ENCODE measurements around the gene WWOX.

WWOX gene

DNA sequence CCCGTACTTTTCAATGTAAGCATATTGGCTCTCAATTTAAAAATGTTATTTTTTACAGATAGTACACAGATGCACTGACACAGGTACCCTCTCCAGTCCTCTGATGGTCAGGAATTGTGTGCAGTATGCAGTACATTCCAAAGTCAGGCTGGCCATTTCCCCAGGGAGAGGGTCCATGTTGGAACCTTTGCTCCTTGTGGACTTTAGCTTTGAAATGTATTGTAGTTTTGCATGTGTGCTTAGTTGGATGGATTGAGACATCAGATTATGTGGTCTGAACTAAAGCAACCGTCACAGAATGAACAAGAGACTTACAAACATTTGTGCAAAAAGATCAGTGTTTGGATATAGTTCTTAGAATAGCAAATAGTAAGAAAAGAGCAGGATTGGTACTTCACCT is 381.1 kb downstream of the WWOX start:
- no peaks in the 10 kb centered on the region for H3K36me3 ChIP-seq (ENCODE audit: control insufficient read depth in 2 of 2, insufficient read depth in 2 of 2, low read length in 2 of 2)
- H3K27ac ChIP-seq (ENCODE audit: low read length), result no peak overlapping the region
- H3K4me3 ChIP-seq (ENCODE audit: low read length in 2 of 2), result no peak overlapping the region
- H3K4me1 ChIP-seq (ENCODE audit: control insufficient read depth, insufficient read depth, low read length), result no peaks in the 10 kb centered on the region
- H3K27me3 ChIP-seq (ENCODE audit: control insufficient read depth in 1 of 2, insufficient read depth in 2 of 2, low read length in 2 of 2), result no peaks in the 10 kb centered on the region
- H3K9me3 ChIP-seq (ENCODE audit: control insufficient read depth in 2 of 2, low read length in 2 of 2), result no peaks in the 10 kb centered on the region
- no peak overlapping the region for H3K9ac ChIP-seq (ENCODE audit: low read length in 2 of 2)

DNA sequence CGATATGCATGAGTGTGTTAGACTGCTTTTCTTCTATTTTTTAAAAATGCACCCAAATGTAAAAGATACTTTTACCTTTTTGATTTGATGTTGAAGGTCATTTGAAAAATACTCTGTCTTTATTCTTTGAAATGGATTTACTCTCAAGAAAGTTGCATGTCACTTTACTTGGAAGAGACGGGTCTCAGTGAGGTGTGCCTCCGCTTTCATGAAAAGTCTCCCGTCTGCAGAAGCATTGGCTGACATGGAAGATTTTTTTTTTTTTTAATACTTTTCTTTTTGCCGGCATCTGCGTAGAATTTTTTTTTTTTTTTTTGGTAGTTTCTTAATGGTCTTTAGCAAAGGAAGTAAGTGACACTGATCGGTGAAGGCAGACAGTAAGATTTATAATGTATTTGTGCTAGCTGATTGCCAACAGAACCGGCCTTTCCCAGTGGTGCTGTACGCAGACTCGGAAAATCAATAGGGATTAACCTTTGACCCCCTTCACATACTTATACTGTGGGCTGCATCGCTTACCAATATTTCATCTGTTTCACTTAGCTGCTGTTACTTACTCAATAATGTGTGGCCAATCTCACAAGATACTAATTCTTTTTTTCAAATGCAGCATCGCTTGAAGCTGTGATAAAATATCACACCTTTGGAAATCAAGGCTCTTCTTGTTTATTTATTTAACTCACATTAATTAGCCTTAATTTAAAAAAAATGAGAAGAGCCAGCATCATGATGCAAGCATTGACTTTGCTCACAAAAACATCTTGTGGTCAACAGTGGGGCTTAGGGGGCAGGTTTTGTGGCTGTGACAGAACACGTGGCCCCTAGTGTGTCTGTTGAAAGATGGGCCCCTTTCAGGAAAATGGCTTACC is 383.9 kb downstream of the WWOX start:
- Histone ChIP-seq H3K36me3 (ENCODE audit: control insufficient read depth in 2 of 2, insufficient read depth in 2 of 2, low read length in 2 of 2) (no peaks in the 10 kb centered on the region), H3K27ac (ENCODE audit: low read length) (no peak overlapping the region), H3K9ac (ENCODE audit: low read length in 2 of 2) (no peak overlapping the region), H3K4me3 (ENCODE audit: low read length in 2 of 2) (no peak overlapping the region), H3K27me3 (ENCODE audit: control insufficient read depth in 1 of 2, insufficient read depth in 2 of 2, low read length in 2 of 2) (no peaks in the 10 kb centered on the region), H3K4me1 (ENCODE audit: control insufficient read depth, insufficient read depth, low read length) (no peaks in the 10 kb centered on the region), H3K9me3 (ENCODE audit: control insufficient read depth in 2 of 2, low read length in 2 of 2) (no peaks in the 10 kb centered on the region)

DNA sequence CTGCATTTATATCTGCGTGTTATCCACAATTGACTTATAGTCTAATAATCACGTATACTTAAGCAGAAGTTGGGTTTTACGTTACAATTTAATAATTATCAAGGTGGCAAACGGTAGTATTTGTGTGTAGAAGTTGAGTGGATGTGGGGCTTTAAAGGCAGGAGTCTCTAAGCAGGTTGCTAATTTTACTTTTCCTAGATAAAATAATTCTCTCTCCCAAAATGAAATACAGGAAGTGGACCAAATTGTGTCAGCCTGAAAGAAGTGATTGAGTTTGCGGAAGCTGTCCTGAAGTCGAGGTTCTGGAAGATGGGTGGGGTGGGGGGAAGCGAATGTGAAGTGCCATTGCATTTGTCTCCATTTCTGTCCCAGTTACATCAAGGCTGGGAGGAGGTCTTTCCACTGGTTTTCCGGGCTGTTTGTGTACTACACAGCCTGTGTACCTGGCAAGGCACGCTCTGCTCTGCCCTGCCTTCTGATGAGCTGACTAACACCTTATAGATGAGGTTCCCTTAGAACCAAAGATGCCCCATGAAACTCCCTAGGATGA is 385.1 kb downstream of the WWOX start:
- H3K9ac ChIP-seq (ENCODE audit: low read length in 2 of 2), result no peak overlapping the region
- no peaks in the 10 kb centered on the region for H3K9me3 ChIP-seq (ENCODE audit: control insufficient read depth in 2 of 2, low read length in 2 of 2)
- no peaks in the 10 kb centered on the region for H3K36me3 ChIP-seq (ENCODE audit: control insufficient read depth in 2 of 2, insufficient read depth in 2 of 2, low read length in 2 of 2)
- H3K4me3 ChIP-seq (ENCODE audit: low read length in 2 of 2), result no peak overlapping the region
- no peaks in the 10 kb centered on the region for H3K4me1 ChIP-seq (ENCODE audit: control insufficient read depth, insufficient read depth, low read length)
- H3K27ac ChIP-seq (ENCODE audit: low read length), result no peak overlapping the region
- no peaks in the 10 kb centered on the region for H3K27me3 ChIP-seq (ENCODE audit: control insufficient read depth in 1 of 2, insufficient read depth in 2 of 2, low read length in 2 of 2)

DNA sequence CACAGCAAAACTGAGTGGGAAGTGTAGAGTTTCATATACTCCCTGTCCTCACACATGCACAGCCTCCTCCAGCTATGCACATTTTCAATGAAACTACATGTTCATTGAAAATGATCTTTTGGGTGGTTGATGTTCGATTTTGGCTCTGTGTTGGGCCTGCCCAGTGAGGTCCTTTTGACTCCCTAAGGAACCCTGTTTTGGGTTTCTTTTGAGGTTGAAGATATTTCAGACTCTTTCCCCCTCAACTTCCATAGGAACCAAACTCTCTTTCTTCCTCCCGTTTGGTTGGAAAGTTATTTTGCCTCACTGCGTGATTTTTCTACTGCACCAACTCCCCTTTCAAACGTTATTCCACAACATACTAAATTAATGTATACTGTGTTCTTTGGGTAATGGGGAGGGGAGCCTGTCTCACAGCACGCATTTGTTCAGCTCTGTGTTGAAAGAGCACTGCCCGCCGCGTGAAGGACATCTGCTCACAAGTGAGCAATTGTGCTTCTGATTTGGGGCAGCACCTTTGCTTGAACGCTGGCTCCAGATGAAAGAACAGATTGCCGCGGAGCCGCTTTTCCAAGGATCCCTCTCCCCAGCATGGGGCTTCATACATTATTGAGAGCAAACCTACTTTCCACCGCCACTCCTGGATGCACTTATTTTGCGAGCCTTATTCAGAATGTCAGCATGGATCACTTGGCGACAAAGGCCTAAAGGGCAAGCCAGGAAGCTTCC is 385.9 kb downstream of the WWOX start:
- Histone ChIP-seq H3K9ac (ENCODE audit: low read length in 2 of 2) (no peak overlapping the region), H3K4me1 (ENCODE audit: control insufficient read depth, insufficient read depth, low read length) (no peaks in the 10 kb centered on the region), H3K27me3 (ENCODE audit: control insufficient read depth in 1 of 2, insufficient read depth in 2 of 2, low read length in 2 of 2) (no peaks in the 10 kb centered on the region)

DNA sequence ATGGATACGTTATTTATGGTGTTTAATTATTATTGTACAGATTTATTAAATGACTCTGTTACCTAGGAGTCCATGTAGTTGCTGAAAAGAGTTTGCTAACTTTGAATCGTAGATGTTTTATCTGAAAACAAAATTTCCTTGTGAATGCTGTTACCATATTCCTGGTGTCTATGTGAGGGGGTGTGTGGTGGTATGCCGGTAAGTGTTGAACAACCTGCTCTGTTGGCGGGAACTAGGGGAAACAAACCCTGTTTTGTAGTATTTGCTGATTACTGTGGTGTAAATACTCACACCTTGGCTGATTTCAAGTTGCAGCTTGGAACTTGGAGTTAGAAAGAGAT is 386.4 kb downstream of the WWOX start:
- Histone ChIP-seq H3K27ac (ENCODE audit: low read length) (no peak overlapping the region), H3K4me1 (ENCODE audit: control insufficient read depth, insufficient read depth, low read length) (peaks cover 2% of the 10 kb centered on the region), H3K9me3 (ENCODE audit: control insufficient read depth in 2 of 2, low read length in 2 of 2) (no peaks in the 10 kb centered on the region), H3K36me3 (ENCODE audit: control insufficient read depth in 2 of 2, insufficient read depth in 2 of 2, low read length in 2 of 2) (no peaks in the 10 kb centered on the region), H3K4me3 (ENCODE audit: low read length in 2 of 2) (no peak overlapping the region), H3K27me3 (ENCODE audit: control insufficient read depth in 1 of 2, insufficient read depth in 2 of 2, low read length in 2 of 2) (no peaks in the 10 kb centered on the region), H3K9ac (ENCODE audit: low read length in 2 of 2) (no peak overlapping the region)

More for the DNA sequence above, 385.9 kb downstream of the WWOX start:
- Histone ChIP-seq H3K4me3 (ENCODE audit: low read length in 2 of 2) (no peak overlapping the region), H3K36me3 (ENCODE audit: control insufficient read depth in 2 of 2, insufficient read depth in 2 of 2, low read length in 2 of 2) (no peaks in the 10 kb centered on the region), H3K9me3 (ENCODE audit: control insufficient read depth in 2 of 2, low read length in 2 of 2) (no peaks in the 10 kb centered on the region), H3K27ac (ENCODE audit: low read length) (no peak overlapping the region)

DNA sequence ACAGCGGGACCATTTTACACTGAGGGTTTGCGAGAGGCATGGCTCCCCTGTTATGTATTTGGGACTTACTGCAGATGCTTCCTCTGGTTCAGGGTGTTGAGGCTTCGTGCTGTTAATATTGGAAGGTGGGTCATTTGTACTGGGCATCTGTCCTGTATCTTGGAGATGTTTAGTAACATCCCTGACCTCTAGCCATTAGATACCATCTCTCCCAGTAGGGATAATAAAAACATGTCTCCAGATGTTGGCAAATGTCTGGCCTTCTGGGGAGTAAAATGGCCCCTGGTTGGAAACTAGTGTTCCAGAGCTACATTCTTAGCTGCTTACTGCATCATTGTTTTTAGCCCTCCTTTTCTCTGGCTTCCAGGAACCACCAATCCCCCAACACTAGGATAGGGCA is 388.0 kb downstream of the WWOX start:
- Histone ChIP-seq H3K4me3 (ENCODE audit: low read length in 2 of 2) (no peak overlapping the region), H3K27me3 (ENCODE audit: control insufficient read depth in 1 of 2, insufficient read depth in 2 of 2, low read length in 2 of 2) (no peaks in the 10 kb centered on the region), H3K36me3 (ENCODE audit: control insufficient read depth in 2 of 2, insufficient read depth in 2 of 2, low read length in 2 of 2) (no peaks in the 10 kb centered on the region)

DNA sequence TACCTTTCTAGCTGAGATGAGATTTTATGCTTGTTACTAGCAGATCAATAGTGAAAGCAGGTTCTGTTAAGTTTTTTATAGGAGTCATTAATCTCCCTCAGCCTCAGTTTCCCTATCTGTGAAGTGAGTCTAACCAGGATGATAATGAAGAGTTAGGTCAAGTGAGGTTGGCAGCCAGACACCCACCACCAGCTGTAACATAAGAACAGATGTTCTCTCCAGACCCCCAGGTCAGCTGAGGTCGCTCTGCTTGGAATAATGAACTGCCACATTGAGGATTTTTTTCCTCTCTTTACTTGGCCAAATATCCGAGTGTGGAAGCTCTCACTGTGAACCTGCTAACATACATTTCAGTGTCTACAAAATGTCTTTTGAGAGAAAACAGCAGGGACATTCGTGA is 389.6 kb downstream of the WWOX start:
- Histone ChIP-seq H3K27ac (ENCODE audit: low read length) (no peak overlapping the region), H3K36me3 (ENCODE audit: control insufficient read depth in 2 of 2, insufficient read depth in 2 of 2, low read length in 2 of 2) (no peaks in the 10 kb centered on the region)

More for the DNA sequence above, 388.0 kb downstream of the WWOX start:
- peaks cover 2% of the 10 kb centered on the region for H3K4me1 ChIP-seq (ENCODE audit: control insufficient read depth, insufficient read depth, low read length)
- H3K9me3 ChIP-seq (ENCODE audit: control insufficient read depth in 2 of 2, low read length in 2 of 2), result no peaks in the 10 kb centered on the region
- H3K27ac ChIP-seq (ENCODE audit: low read length), result no peak overlapping the region
- no peak overlapping the region for H3K9ac ChIP-seq (ENCODE audit: low read length in 2 of 2)

DNA sequence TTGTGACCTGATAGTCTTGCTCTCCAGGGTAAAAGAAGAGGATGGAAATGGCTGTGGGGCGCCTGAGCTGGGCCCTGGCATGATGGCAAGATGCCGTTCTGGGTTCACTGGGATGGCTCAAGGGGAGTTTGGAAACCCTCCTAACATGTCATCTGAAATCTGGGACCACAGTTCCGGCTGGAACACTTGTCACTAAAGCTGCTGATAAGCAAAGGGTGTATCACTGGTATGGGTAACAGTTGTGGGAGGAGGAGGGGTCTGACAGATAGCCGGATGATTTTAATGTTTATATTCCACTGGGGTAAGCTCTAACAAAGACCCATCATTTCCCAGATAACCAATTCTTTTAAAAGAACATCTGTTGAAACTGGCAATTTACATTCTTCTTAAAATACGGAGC is 390.2 kb downstream of the WWOX start:
- H3K36me3 ChIP-seq (ENCODE audit: control insufficient read depth in 2 of 2, insufficient read depth in 2 of 2, low read length in 2 of 2), result no peaks in the 10 kb centered on the region
- no peak overlapping the region for H3K9ac ChIP-seq (ENCODE audit: low read length in 2 of 2)
- no peaks in the 10 kb centered on the region for H3K9me3 ChIP-seq (ENCODE audit: control insufficient read depth in 2 of 2, low read length in 2 of 2)
- peaks cover 2% of the 10 kb centered on the region for H3K4me1 ChIP-seq (ENCODE audit: control insufficient read depth, insufficient read depth, low read length)
- no peak overlapping the region for H3K4me3 ChIP-seq (ENCODE audit: low read length in 2 of 2)
- H3K27me3 ChIP-seq (ENCODE audit: control insufficient read depth in 1 of 2, insufficient read depth in 2 of 2, low read length in 2 of 2), result no peaks in the 10 kb centered on the region
- H3K27ac ChIP-seq (ENCODE audit: low read length), result no peak overlapping the region

More for the DNA sequence above, 389.6 kb downstream of the WWOX start:
- H3K9ac ChIP-seq (ENCODE audit: low read length in 2 of 2), result no peak overlapping the region
- H3K4me1 ChIP-seq (ENCODE audit: control insufficient read depth, insufficient read depth, low read length), result peaks cover 2% of the 10 kb centered on the region
- H3K9me3 ChIP-seq (ENCODE audit: control insufficient read depth in 2 of 2, low read length in 2 of 2), result no peaks in the 10 kb centered on the region
- no peaks in the 10 kb centered on the region for H3K27me3 ChIP-seq (ENCODE audit: control insufficient read depth in 1 of 2, insufficient read depth in 2 of 2, low read length in 2 of 2)
- H3K4me3 ChIP-seq (ENCODE audit: low read length in 2 of 2), result no peak overlapping the region

DNA sequence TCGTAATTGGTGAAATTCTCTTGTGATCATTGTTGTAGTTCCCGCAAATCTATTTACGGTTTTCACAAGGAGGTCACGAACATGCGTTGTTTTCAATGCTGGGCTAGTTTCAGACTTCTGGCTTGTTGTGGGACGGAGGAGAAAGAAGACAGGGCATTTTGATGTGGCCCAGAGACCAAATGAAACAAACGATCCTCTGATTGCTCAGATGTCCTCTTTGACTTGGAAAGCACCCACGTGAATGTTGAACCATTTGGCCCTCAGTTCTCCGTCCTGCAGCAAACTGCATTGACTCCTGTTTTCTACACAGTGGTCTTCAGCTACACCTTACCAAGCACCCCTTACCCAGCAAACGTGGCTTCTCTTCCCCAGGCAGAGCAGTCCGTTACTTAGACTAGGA is 391.0 kb downstream of the WWOX start:
- no peak overlapping the region for H3K9ac ChIP-seq (ENCODE audit: low read length in 2 of 2)
- H3K27ac ChIP-seq (ENCODE audit: low read length), result no peak overlapping the region
- no peak overlapping the region for H3K4me3 ChIP-seq (ENCODE audit: low read length in 2 of 2)

DNA sequence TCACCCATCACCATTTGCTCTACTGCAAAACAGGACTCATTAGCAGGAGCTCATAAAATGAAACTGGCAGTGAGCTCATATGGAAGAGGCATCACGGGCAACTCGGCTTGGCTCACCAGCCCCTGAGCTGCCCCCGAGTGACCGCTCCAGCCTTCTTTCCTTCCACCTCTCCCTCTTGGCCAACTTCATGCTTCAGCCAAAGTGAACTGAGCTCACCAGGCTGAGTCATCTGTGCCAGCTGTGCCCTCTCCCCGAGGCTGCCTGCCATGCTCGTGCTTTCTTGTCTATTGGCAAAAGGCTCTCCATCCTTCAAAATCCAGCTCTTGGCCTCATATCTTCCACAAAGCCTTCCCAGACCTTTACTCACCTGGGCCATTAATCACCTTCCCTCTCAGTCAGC is 391.4 kb downstream of the WWOX start:
- Histone ChIP-seq H3K9me3 (ENCODE audit: control insufficient read depth in 2 of 2, low read length in 2 of 2) (no peaks in the 10 kb centered on the region), H3K4me1 (ENCODE audit: control insufficient read depth, insufficient read depth, low read length) (peaks cover 2% of the 10 kb centered on the region), H3K27me3 (ENCODE audit: control insufficient read depth in 1 of 2, insufficient read depth in 2 of 2, low read length in 2 of 2) (no peaks in the 10 kb centered on the region), H3K27ac (ENCODE audit: low read length) (no peak overlapping the region), H3K9ac (ENCODE audit: low read length in 2 of 2) (no peak overlapping the region), H3K4me3 (ENCODE audit: low read length in 2 of 2) (no peak overlapping the region), H3K36me3 (ENCODE audit: control insufficient read depth in 2 of 2, insufficient read depth in 2 of 2, low read length in 2 of 2) (no peaks in the 10 kb centered on the region)

More for the DNA sequence above, 391.0 kb downstream of the WWOX start:
- peaks cover 2% of the 10 kb centered on the region for H3K4me1 ChIP-seq (ENCODE audit: control insufficient read depth, insufficient read depth, low read length)
- H3K9me3 ChIP-seq (ENCODE audit: control insufficient read depth in 2 of 2, low read length in 2 of 2), result no peaks in the 10 kb centered on the region
- H3K27me3 ChIP-seq (ENCODE audit: control insufficient read depth in 1 of 2, insufficient read depth in 2 of 2, low read length in 2 of 2), result no peaks in the 10 kb centered on the region
- no peaks in the 10 kb centered on the region for H3K36me3 ChIP-seq (ENCODE audit: control insufficient read depth in 2 of 2, insufficient read depth in 2 of 2, low read length in 2 of 2)

DNA sequence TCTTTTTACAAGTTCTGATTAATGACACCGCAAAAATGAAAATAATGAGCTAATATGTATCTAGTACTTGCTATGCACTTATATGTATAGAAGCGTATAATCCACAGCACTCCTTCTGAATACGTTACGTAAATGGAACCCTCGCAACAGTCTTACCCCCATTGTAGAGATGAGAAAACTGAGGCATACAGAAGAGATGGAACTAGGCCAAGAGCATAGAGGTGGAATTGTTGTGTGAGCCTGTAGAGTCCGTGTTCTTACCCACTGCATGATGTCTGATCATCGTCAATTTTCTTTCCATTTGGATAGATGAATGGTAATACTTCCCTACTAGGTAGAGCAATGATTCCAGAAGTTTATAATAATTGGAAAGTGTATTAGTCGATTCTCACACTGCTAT is 394.1 kb downstream of the WWOX start:
- H3K9me3 ChIP-seq (ENCODE audit: control insufficient read depth in 2 of 2, low read length in 2 of 2), result no peaks in the 10 kb centered on the region
- H3K36me3 ChIP-seq (ENCODE audit: control insufficient read depth in 2 of 2, insufficient read depth in 2 of 2, low read length in 2 of 2), result no peaks in the 10 kb centered on the region
- no peak overlapping the region for H3K9ac ChIP-seq (ENCODE audit: low read length in 2 of 2)
- no peaks in the 10 kb centered on the region for H3K27me3 ChIP-seq (ENCODE audit: control insufficient read depth in 1 of 2, insufficient read depth in 2 of 2, low read length in 2 of 2)
- no peak overlapping the region for H3K27ac ChIP-seq (ENCODE audit: low read length)
- no peak overlapping the region for H3K4me3 ChIP-seq (ENCODE audit: low read length in 2 of 2)
- peaks cover 2% of the 10 kb centered on the region for H3K4me1 ChIP-seq (ENCODE audit: control insufficient read depth, insufficient read depth, low read length)
